NCI-H1694 (cell line): ENCODE measurements around the gene VSTM2L.
"Not testable (repeated sequence)": the region's sequence is repeated elsewhere in the genome, so short reads cannot be mapped to it uniquely, and the experiment has no call there.

Experiments
- DNase-seq: peaks from one replicate; lab custom pipeline; 2025; lab: John Stamatoyannopoulos, UW

Gene VSTM2L, protein sequence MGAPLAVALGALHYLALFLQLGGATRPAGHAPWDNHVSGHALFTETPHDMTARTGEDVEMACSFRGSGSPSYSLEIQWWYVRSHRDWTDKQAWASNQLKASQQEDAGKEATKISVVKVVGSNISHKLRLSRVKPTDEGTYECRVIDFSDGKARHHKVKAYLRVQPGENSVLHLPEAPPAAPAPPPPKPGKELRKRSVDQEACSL

DNA sequence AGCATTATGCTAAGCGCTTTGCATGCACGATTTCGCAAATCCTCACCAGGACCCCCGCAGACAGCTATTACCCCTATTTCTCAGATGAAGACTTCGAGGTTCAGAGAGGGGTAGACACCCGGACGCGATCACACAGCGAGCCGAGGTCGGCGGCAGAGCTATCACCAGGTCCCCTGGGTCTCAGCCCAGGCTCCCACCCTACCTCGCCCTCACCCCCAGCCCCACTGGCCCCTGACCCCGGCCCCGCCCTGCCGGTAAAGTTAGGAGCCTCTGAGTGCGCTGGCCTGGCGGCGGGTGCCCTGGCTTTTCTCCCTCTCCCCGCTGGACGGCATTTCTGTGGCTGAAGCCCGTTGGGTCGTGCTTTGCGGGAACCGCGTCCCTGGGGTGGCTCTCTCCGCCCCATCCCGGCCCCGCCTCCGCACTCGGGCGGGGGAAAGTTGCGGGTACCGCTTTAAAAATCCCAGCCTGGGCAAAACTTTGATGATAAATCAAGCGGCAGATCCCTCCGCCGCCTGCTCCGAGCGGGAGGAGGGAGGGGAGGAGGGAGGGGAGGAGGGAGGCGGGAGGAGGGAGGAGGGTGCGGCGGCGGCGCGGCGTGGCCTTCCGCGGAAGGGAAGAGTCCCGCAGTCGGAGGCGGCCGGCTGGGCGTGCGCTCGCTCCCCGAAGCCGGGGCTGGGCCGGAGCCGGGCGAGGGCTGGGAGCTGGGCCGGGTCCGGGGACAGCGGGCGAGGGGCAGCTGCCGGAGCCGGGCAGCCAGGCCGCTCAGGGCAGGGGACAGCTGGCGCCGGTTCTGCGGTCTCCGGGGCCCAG, at the start of gene VSTM2L:
TSS of gene VSTM2L (plus strand) at position 624 of the 810 bp plus-strand sequence. CDS start 224 bp downstream, outside the sequence.
- DNase-seq, result peak; percentile 25

GRCh38 chr20:37853823-37854375, 49.0 kb upstream of the VSTM2L start:
- DNase-seq, result no peak

DNA sequence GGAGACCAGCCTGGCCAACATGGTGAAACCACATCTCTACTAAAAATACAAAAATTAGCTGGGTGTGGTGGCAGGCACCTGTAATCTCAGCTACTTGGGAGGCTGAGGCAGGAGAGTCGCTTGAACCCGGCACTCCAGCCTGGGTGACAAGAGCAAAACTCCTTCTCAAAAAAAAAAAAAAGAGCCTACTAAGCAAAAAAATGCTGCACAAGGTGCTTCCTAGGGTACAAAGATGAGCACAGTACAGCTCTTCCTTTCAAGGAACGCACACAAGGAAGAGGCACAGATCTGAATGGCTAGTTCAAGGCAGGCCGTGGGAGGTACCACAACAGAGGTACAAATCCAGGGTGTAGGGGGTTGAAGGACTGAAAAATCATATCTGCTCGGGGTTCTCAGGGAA, 46.9 kb upstream of the VSTM2L start:
- DNase-seq, result not testable (repeated sequence)

GRCh38 chr20:37856932-37857660, 45.8 kb upstream of the VSTM2L start:
- DNase-seq, result no peak

DNA sequence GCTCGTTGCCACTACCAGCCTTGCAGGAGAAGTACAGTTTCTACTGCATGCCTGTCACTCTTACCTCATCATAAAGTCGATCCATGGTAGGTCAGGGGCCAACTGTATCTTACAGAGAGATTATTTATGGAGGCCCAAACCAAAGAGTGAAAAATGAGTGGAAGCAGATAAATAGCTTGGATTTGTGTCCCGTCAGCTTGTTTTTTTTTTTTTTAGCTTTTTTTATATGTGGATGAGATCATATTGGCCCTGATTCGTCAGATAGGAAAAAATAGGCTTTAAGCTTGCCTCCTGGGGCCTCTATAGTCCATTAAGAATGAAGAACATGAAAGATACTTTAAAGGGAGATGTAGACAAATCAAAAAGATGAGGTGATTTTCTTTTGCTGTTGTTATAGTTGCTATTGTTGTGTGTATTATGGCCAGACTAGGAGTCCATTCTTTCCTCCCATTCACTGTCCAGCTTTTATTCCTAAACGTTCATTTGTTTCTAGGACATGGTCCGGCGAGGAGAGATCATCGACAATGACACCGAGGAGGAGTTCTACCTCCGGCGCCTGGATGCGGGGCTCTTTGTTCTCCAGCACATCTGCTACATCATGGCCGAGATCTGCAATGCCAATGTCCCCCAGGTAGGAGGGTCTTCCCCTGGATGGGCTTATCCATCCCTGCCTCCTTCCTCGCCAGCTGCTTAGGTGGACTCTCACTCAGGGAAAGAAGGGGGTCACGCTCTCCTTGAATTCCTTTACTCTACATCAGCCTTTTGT, 43.3 kb upstream of the VSTM2L start:
- DNase-seq, result no peak

DNA sequence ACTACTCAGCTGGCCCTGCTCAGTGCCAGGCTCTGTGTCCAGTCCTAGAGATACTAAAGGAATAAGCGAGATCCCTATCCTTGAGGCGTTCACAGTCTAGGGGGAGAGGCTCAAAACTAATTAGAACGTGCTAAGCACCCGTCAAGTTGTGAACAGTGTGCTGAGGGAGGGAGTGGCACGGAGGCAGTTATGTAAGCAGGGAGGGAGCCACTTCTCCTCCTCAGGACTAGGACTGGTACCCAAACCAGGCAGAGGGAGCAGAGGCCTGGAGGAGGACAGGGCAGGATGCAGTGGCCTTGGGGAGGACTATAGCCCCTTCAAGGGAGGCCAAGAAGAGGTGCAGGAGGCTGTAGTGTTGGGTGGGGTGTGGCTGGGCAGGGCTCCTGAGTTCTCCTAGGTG, 39.6 kb upstream of the VSTM2L start:
- DNase-seq, result no peak

GRCh38 chr20:37864298-37864697, 38.6 kb upstream of the VSTM2L start:
- DNase-seq, result no peak

GRCh38 chr20:37866051-37866450, 36.9 kb upstream of the VSTM2L start:
- no peak for DNase-seq

DNA sequence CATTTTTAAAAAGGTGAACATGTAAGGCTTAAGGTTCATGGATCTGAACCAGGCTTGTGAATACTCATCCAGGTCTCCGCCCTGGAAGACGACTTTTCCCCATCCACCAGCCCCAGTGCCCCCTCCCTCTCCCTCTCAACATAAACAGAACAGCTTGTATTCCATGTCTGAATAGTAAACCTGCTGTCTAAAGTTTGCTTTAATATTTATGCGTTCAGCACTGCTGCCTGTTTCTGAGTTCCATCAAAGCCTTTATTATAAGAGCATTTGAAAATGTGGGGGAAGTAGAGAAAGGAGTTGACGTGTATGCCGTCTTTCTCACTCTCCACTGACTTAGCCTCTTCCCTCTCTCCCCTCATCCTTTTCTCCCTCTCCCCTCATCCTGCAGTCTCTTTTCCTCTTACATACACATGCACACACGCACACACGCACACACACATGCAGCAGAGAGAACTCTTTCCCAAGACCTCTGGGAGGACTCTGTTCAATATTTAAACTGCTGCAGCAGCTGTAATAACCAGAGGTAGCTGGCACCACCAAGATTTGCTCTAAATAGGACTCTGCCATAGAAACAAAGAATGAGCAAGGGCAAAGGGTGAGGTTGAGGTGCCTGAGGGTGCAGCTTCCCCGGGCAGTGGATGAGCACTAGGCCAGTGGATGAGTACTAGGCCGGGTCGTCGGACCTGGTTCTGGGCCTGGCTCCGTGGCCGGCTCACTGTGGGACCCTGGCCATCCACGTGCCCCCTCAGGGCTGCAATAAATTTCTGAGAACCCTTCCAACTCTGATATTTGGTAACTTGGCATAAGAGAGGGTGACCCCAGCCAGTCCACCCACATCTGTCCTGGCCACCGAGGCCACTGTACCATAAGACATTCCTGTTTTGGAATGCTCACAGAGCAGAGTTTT, 35.4 kb upstream of the VSTM2L start:
- DNase-seq, result no peak

- DNase-seq, result no peak
These were observed 34.0 kb upstream of the VSTM2L start for GRCh38 chr20:37868851-37869333.

DNA sequence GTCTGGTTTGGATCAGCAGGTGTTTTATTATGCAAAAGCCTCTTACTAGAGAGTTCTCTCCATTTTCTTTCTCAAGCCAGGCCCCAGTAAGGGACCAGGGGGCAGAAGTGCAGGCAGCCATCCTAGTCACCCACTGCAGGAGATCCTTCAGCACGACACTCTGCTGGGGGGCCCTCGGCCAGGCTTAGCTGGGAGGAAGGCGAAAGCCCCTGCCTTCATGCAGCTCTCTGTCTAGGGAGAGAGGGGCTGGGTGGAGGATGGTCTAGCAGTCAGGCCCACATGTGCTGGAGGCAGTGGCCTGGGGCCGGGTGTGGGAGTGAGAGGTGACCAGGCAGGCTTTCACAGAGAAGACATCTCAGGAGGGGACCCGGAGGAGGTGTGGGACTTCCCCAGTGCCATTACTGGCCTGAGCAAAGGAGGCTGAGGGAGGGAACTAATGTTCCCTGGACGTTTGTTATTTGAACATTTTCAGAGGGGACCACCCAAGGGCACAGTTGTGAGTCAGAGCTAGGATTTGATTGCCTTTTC, 33.5 kb upstream of the VSTM2L start:
- no peak for DNase-seq

DNA sequence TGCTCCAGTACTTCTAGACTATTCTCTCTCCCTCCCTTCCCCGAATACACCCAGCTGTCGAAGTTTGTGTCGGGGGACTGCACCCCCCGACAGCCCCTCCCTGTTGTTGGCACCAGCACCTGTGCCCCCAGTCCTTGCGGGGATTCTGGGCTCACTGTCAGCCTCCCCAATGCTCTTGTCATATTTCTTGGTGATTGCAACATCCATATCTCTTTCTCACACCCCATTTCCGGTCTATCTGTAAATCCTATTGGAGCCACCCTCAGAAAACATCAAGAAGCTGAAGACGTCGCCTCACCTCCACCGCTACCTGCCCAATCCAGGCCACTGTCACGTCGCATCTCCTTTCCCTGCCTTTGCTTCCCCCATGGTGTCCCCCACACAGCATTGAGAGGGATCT, 32.6 kb upstream of the VSTM2L start:
- no peak for DNase-seq

DNA sequence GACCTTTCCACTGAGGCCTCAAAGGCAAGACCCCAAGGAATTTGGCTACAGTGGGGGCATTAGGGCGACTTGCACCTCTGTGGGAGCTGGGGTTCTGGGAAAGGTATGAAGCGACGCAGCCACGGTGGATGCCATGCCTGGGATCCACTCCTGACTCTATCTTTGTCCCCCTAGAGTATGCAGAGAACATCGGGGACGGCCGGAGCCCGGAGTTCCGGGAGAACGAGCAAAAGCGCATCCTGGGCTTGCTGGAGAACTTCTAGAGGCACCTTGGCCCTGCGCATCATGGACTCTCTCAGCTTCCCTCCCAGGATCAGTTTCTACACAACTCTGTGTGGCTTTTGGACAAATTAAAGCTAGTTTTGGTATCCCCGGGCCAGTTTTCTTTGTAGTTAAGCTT, 31.2 kb upstream of the VSTM2L start:
- DNase-seq, result no peak

DNA sequence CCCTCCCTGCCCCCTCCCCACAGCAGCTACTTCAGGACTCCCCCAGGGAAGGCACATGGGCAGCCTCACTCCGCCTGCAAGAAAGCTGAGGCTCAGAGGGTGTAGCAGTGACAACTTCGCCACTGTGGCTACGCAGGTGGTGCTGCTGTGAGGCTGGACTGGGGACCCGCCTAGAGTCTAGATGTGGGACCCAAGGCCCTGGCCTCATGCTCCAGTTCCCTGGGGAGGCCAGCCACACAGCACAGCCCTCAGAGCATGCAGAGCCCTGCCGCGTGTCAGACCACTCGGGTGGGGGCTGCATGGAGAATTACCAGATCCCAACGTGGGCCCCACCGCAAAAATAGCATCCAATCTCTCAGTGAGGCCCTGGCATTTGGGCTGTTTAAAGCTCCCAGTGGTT, 30.8 kb upstream of the VSTM2L start:
- no peak for DNase-seq

- no peak for DNase-seq
These were observed 29.0 kb upstream of the VSTM2L start for GRCh38 chr20:37873884-37874283.

DNA sequence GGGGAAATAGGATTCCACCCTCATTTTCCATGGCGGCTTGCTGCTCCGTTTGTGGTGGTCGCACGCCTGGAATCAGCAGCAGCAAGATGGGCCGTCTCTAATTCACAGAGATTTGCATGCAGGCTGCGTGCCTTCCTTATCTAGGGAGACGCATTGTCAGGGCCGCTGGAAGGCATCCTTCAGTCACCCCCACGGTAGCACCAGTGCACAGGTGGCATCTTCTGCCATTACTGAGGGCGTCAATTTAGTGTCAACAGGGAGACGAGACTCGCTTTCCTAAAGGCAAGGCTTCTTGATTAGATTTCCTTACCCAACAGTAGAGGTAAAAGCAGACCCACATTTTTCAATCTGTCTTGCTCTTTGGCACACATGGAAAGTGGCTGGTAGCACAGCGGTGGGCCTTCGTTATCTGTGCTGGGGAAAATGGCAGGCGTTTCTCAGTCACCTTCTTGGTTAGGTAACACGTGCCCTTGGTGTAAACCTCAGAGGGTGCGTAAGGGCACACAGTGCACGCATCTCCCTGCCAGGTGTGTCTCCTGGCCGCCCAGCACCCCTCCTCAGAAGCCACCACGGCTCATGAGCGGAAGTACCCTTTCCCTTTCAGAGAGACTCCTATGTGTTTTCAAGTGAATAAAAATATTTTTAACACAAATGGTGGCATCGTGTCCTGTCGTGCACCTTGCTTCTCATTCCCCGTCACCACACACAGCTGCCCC, 27.3 kb upstream of the VSTM2L start:
- DNase-seq, result no peak

DNA sequence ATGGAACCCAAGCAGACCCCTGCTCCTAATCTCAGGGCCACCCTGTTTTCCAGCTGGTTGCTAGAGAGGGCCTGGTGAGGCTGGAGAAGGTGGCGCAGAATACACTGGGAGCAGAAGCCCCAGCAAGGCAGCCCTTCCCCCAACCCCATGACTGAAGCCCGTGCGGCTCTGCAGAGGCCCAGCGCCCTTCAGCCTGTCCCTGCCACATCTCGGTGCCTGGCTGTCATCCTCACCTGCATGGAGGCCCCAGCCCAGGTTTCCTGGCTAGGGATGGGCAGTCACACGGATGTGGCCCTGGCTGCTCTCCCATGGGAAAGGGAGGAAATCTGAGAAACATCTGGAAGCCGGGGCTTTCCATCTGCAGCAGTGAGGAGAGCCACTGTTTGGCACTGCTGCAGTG, 26.1 kb upstream of the VSTM2L start:
- DNase-seq, result no peak

- DNase-seq, result no peak
These were observed 24.8 kb upstream of the VSTM2L start for GRCh38 chr20:37877832-37878772.
